NCI-H446 treated with DMSO at 0.1 percent for 48 hours (cell line): Measurements from ENCODE around the gene CPNE2.
"Not testable (repeated sequence)": the region's sequence is repeated elsewhere in the genome, so short reads cannot be mapped to it uniquely, and the experiment has no call there.

Source experiments
- DNase-seq: peaks from one replicate; lab custom pipeline; 2025; lab: John Stamatoyannopoulos, UW

Gene CPNE2

DNA sequence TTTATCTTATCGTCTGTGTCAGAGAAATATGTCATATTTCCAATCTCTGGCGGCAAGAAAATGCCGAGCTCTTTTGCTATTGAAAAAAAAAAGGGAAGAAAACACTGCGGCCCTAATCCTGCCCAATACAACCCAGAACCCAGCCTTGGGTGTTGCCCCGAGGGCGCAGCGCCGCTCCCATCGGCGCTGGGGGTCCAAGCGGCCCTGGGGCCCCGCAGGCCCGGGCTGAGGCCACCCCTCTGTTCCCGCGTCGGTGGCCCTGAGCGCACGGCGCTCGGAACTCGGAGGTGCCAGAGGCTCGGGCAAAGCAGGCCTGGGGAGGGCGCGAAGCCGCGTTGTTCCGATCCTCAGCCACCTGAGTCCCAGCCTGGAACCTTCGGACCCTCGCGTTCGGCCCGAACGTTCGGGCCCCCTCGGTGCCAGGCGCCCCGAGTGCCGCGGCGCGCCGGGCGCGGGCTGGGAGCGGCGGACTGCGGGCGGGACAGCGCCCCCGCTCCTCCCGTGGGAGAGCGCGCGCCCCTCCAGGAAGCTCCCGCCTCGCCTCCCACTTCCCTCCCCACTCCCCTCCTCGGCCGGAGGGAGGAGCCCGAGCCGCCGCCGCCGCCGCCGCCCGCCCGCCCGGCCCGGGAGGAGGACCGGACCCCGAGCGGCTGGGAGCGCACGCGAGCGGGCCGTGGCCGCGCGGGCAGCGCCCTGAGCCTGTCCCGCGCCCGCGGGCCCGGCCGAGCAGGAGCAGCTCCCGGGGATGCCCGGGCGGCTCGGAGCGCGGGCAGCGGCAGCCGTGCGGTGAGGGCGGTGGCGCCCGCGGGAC lies at the start of gene CPNE2:
Gene CPNE2 (plus strand): TSS at position 609 of the 811 bp plus-strand sequence. CDS start 18,160 bp downstream, outside the sequence.
- DNase-seq: no peak

DNA sequence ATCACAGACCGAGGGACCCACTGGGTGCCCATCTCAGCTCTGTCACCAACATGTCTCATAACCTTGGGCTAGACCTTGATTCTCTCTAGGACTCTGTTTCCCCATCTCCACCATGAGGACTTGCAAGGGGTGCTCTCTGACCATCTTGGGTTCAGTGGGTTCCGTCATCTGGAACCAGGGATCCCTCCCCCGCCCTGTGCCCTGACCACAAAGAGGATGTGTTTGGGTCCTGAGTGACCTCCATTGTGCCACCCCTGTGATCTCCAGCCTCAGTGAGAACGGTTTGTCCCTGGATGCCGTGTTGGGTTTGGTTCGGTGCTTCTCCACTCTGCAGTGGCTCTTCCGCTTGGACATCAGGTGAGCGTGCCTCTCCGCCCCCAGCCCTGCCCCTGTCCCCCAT lies 49.1 kb upstream of the CPNE2 start:
- DNase-seq: no peak

- no peak for DNase-seq
These were observed 47.3 kb upstream of the CPNE2 start for GRCh38 chr16:57044931-57045693.

GRCh38 chr16:57045694-57046381 lies 46.5 kb upstream of the CPNE2 start:
- no peak for DNase-seq

GRCh38 chr16:57048095-57048494 lies 44.3 kb upstream of the CPNE2 start:
- no peak for DNase-seq

GRCh38 chr16:57049678-57050077 lies 42.7 kb upstream of the CPNE2 start:
- DNase-seq: no peak

GRCh38 chr16:57051696-57052228 lies 40.6 kb upstream of the CPNE2 start:
- no peak for DNase-seq

GRCh38 chr16:57053206-57053605 lies 39.2 kb upstream of the CPNE2 start:
- no peak for DNase-seq

- no peak for DNase-seq
These were observed 38.0 kb upstream of the CPNE2 start for GRCh38 chr16:57054338-57054737.

- no peak for DNase-seq
These were observed 37.6 kb upstream of the CPNE2 start for GRCh38 chr16:57054771-57055170.

DNA sequence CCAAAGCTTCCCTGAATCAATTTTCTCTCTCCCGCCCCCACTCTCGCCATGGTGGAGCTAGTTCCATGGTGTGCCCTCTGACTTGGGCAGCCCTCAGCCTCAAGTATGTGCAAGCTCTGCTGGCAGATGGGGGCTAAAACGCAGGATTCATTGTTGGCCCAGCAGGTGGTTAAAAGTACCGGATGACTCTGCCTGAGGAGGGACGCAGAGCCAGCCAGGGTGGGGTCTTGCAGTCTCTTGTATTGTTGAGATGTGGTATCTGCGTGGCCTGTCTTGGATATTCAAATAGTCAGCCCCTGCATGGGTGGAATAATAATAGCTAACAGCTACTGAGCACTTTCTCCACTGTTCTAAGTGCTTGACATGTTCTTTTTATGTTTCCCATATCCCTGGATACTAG lies 36.7 kb upstream of the CPNE2 start:
- no peak for DNase-seq

- no peak for DNase-seq
These were observed 34.0 kb upstream of the CPNE2 start for GRCh38 chr16:57058291-57058861.

- DNase-seq: no peak
These were observed 31.9 kb upstream of the CPNE2 start for GRCh38 chr16:57060323-57061083.

DNA sequence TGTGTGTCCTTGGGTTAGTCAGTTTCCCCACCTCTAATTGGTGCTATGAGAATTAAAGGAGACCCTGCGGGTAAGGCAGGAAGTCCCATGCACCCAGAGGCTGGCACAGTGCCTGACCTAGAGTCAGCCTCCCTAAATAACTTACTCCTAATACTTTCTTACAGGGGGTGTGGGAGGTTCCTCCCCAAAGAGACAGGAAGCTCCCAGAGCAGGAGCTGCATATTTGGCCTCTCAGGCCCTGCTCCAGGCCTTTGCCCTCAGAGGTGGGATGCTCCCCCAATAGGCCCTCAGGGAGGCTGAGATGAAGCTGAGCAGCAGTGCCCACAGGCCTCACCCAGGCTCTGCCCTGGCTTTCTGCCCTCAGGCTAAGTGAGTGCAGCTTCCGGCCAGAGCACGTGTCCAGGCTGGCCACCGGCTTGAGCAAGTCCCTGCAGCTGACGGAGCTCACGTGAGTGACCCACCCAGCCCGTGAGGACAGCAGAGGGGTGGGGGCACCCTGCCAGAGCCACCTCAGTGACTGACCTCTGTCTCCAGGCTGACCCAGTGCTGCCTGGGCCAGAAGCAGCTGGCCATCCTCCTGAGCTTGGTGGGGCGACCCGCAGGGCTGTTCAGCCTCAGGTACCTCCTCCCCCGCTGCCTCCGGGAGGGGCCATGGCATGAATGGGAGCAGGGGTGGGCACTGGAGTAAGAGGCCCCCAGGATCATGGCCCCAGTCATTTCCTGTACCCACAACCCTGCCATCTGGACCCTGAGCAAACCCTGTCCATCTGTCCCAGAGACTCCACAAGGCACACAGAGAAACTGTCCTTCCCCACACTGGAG lies 31.1 kb upstream of the CPNE2 start:
- no peak for DNase-seq

GRCh38 chr16:57062329-57062728 lies 30.1 kb upstream of the CPNE2 start:
- DNase-seq: no peak

- DNase-seq: not testable (repeated sequence)
These were observed 29.2 kb upstream of the CPNE2 start for GRCh38 chr16:57063189-57063588.

- DNase-seq: no peak
These were observed 27.4 kb upstream of the CPNE2 start for GRCh38 chr16:57064995-57065394.

DNA sequence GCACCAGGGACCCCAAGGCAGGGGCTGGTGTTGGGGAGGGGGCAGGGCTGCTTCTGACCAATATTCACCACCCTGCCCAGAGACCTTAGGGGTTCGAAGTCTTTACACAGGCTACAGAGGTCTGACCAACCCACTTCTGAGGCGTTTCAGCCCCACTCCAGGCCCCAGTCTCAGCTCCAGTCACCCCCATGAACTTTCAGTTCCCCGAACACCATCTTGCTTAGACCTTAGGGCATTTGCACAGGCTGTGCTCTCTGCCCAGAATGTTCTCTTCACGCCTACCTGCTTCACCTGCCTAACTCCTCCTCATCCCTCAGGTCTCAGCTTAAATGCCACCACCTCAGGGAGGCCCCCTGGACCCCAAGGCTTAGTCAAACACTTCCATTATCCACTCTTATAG lies 25.8 kb upstream of the CPNE2 start:
- DNase-seq: no peak

GRCh38 chr16:57067347-57067746 lies 25.0 kb upstream of the CPNE2 start:
- DNase-seq: no peak

DNA sequence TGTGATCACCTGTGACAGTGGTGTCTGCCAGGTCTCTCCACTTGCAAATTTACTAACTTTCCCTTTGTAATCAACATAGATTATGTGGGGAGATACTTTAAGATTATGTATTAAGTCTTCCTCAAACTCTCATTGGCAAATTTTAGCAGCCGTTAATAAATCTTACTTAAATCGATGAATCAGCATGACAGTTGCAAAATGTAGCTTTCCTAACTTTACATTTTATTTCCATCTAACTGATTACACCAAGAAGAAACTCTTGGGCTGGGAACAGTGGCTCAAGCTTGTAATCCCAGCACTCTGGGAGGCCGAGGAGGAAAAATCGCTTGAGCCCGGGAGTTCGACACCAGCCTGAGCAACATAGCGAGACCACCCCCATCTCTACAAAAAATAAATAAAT lies 23.3 kb upstream of the CPNE2 start:
- DNase-seq: no peak
